ENCODE measurements around the gene ENOX2.
A peak's percentile ranks its signal among the peaks of the same experiment; 100 is the strongest.

Gene ENOX2

DNA sequence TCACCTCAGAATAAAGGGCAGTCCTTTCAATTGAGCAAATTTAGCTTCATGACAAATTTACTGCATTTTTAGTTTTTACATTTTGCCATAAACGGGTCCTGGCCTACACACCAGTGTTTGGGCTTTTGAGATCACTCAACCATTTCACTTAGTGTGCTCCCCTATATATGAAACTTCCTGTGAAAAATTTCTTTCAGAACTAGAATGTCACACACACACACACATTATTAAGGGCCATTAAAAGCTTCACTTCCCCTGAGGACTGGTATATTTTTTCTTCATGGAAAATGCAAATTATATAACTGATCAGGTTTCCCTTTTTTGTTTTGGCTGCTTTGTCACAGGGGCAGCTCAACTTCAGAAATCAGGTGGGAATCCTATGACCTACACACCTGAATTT, 206.5 kb downstream of the ENOX2 start:
- no peak for DNase-seq (ENCODE audit: low read depth)

GRCh38 chrX:130695931-130696330, 207.1 kb downstream of the ENOX2 start:
- no peak for DNase-seq (ENCODE audit: low read depth)

DNA sequence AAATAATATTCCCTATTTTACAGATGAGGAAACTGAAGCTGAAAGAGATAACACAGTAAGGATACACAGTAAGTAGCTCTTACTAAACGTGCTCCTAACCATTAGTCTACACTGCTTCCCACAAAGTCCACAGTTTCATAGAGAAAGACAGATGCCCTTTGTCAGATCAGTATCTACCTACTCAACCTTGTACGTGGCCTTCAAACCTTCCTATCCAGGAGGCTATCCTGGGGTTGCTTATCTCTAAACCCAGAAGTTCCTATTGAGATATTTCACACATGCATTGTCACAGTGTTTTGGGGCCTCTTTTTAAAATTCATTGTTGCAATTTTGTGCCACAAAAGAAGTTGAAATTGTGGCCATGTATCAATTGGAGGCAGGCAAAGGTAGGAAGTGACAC, 208.0 kb downstream of the ENOX2 start:
- DNase-seq (ENCODE audit: low read depth): no peak

DNA sequence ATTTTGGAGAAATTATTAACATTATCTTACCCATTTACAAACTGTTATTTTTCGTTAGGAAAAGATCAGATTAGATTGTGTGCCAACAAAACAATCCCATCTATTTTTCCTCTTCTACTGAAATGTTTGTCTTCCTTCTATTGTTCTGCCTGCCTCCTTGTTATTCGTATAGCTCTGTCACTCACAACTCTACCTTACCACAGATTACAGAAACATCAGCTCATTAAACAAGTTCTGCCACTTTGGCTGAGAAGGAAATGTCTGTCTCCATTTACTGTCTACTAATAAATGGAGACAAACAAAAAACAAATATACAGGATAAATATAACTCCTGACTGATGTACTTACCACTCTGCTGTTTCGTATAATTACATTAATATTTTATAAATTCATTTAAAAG, 211.4 kb downstream of the ENOX2 start:
- DNase-seq (ENCODE audit: low read depth): no peak

- no peak for DNase-seq (ENCODE audit: low read depth)
Measured at GRCh38 chrX:130688360-130688759, 214.6 kb downstream of the ENOX2 start.

DNA sequence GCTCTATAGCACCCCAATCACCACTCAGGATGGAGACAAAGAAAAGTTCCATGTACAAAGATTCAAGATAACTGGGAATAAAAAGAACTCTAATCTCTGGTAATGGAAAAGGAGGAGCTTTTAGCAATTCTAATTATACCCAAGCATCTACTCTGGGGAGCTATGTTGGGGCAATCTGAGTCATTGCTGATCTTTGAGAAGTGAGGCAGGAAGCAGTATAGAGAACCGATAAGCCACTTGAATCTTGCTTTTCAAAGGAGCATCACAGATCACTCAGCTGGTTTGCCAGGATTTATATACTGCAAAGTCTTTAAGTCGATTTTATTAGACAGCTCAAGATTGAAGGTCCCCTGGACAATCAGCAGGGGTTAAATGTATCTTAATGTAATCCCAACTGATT, 220.0 kb downstream of the ENOX2 start:
- DNase-seq (ENCODE audit: low read depth): no peak

DNA sequence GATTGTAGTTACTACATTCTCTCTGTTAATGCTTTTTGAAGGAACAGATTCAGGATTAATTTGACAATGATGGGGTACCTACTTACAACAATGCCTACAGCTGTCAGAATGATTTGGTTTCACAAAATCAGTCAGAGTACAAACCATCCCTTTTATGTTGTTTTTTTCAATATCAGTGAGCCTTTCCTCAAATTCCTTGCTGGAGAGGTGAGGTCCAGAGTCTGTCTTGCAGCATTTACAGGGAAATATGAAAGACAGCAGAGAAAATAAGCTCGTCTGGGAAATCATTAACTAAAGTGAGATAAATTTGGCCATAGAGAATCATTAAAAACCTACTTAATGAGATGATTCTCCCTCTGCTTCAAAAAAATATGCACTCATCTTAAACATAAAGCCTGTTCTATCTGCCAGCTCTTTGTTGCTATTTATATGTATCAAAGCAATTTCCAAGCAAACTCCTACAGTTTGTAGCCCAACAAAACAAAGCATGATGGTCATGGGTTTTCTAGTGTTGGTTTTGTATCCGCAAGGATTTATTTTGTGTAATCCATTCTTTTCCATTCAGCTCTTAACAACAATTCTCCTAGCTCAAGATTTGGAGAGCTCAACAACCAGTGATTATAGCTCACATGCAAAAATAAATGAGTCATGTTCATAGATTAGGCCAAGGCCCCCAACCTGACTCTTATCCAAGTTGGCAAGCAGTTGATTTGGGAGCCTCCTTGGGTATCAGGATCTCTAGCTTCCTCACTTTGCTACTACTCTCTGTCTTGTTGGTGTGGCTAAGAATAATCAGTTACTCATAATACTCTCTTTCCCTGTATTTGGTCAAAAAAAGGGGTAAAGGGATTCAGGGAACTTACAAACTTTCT, 222.6 kb downstream of the ENOX2 start:
- DNase-seq (ENCODE audit: low read depth): no peak

GRCh38 chrX:130676861-130677260, 226.1 kb downstream of the ENOX2 start:
- no peak for DNase-seq (ENCODE audit: low read depth)

- no peak for DNase-seq (ENCODE audit: low read depth)
Measured at GRCh38 chrX:130672214-130672613, 230.8 kb downstream of the ENOX2 start.

GRCh38 chrX:130669233-130669632, 233.8 kb downstream of the ENOX2 start:
- DNase-seq (ENCODE audit: low read depth): peak; percentile 5

- no peak for DNase-seq (ENCODE audit: low read depth)
Measured at GRCh38 chrX:130665263-130665662, 237.7 kb downstream of the ENOX2 start.

- DNase-seq (ENCODE audit: low read depth): no peak
Measured at GRCh38 chrX:130658310-130658709, 244.7 kb downstream of the ENOX2 start.

DNA sequence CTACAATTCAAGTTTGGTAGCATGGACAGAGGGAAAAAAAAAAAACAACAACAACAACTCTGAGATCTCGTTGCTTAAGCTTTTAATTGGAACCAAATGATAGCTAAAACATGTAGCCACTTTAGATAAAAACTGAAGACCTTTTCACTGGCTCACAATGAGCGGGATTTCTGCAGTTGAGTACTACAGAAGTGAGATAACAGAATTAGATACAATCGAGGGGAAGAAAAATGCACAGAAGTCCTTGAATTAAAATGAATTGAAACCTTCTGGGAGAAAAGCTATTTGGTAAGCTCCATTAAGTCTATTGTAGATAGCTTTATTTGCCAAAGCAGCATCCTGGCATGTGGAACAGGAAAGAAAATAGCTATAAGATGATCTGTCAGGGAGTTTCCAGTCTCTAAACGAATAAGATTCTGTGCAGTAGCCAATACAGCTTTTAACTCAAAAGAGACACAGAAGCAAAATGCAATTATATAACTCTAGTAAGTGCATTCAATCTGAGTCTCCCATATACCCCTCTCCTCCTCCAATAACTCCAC, 248.5 kb downstream of the ENOX2 start:
- DNase-seq (ENCODE audit: low read depth): no peak

- DNase-seq (ENCODE audit: low read depth): no peak
Measured at GRCh38 chrX:130652824-130653578, 250.0 kb downstream of the ENOX2 start.

DNA sequence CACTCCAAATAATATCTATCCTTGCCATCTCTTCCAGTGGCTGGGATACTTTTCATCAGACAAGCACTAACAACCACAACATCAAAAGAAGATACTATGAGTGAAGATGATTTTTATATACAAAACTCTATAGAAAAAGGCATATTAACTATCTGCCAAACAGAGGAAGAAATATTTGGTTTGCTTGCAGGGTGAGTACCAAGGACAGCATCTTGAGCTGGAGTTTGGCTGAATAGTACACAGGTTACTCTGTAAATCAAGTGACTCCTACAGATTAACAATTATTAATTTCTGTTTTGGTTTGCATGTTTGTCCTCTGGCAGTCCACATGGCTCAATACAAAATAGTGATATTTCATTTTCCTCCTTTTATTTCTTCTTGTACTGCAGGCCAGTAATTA, 253.3 kb downstream of the ENOX2 start:
- DNase-seq (ENCODE audit: low read depth): no peak

DNA sequence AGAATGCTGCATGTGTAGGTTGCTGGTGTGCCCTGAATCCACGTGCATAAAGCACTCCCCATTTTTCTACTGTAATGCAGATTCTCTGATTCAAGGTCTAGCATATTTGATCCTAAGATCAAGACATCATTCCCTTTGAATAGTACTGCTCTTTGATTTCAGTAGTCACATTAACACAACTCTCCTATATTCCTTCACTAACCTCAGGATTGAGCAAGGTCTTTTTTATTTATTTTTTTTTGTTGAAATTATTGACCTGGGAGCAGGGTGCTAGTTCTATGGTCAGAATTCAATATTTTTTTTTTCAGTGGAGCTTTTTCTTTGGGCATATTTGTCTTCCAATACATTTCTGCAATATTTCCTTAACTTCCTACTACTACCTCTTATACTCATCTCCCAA, 255.5 kb downstream of the ENOX2 start:
- no peak for DNase-seq (ENCODE audit: low read depth)

DNA sequence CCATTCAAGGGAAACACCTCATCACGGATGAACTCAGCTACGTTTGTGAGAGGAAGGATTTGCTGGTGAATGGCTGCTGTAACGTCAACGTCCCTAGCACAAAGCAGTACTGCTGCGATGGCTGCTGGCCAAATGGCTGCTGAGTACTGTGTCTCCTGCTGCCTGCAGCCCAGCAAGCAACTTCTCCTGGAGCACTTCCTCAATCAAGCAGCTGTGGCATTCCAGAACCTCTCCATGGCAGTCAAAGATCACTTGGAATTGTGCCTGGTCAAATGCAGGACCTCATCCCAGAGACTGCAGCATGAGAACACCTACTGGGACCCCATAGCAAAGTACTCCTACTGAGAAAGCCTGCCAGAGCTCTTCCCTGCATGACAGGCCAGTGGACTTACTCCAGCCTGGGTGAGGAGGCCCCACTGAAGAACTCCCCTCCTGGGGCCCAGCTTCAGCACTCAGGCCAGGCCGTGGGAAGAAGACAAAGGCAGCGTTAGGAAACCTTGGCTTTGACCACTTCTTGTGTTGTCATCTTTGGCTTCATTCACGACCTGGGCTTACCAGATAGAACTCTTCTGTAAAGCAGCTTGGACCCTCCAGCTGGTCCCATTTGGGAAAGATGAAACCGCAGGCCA, 256.9 kb downstream of the ENOX2 start:
- DNase-seq (ENCODE audit: low read depth): no peak

- DNase-seq (ENCODE audit: low read depth): no peak
Measured at GRCh38 chrX:130637591-130637990, 265.4 kb downstream of the ENOX2 start.

DNA sequence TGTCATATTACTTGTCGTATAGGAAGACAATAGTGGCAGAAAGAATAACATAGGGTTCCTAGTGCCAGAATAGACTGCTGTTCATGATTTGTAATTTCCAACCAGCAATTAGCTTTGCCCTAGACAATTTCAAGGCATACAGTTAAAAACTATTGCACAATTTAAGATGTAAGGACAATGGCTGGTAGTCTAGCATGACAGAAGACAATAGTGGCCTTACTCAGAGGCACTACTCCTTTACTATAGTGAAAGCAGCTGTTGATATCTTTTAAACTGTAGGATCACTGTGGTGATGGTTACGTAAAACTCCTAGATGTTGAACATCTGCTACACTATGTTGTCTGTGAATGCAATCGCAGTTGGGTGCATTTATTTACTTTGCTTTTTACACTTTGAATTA, 266.7 kb downstream of the ENOX2 start:
- no peak for DNase-seq (ENCODE audit: low read depth)

- no peak for DNase-seq (ENCODE audit: low read depth)
Measured at GRCh38 chrX:130631011-130631410, 272.0 kb downstream of the ENOX2 start.

GRCh38 chrX:130628516-130628915, 274.5 kb downstream of the ENOX2 start:
- no peak for DNase-seq (ENCODE audit: low read depth)

DNA sequence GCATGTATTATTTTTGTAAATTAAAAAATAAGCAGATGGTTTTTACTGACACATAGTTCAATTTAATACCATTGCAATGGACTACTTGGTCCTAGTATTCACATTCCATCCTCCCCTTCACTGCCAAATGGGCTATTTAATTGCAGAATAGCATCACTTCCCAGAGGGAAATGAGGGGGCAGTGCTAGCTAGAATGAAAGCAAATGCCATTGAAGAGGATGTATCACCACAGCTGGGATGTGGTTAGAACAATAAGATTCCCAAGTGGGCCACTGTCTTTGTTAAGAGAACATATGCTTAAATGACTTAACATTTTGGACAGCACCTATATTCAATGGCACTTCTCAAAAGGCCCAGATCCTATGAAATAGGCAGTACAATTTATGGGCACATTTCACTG, 276.5 kb downstream of the ENOX2 start:
- DNase-seq (ENCODE audit: low read depth): no peak

- DNase-seq (ENCODE audit: low read depth): no peak
Measured at GRCh38 chrX:130625386-130625785, 277.6 kb downstream of the ENOX2 start.
